ENCODE results near the gene RARRES2.

Gene RARRES2

DNA sequence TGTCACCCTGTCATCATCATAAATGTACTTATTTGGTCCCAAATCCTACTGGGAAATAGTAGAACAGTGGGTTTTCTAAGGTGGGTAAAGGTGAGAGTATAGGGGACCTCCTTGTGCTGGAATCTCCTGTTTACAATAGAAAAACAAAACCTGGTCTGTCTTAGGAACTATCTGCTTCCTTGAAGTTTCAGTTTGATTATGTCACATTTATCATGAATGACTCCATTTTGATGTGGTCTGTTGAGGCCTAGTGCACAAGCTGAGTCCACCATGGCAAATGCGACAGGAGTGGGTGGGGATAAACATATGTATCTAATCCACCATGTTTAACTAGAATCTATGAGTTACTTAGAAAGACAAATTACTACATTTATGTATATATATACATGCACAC is 14.2 kb upstream of the RARRES2 start:
- Histone ChIP-seq H3K4me3 (ENCODE audit: insufficient read depth, low read depth, low read length, poor library complexity, severe bottlenecking) (no peak overlapping the region), H3K27ac (ENCODE audit: insufficient read depth, low read length, poor library complexity, severe bottlenecking) (no peak overlapping the region), H3K36me3 (ENCODE audit: control insufficient read depth, insufficient read depth, low read length) (no peaks in the 10 kb centered on the region)

DNA sequence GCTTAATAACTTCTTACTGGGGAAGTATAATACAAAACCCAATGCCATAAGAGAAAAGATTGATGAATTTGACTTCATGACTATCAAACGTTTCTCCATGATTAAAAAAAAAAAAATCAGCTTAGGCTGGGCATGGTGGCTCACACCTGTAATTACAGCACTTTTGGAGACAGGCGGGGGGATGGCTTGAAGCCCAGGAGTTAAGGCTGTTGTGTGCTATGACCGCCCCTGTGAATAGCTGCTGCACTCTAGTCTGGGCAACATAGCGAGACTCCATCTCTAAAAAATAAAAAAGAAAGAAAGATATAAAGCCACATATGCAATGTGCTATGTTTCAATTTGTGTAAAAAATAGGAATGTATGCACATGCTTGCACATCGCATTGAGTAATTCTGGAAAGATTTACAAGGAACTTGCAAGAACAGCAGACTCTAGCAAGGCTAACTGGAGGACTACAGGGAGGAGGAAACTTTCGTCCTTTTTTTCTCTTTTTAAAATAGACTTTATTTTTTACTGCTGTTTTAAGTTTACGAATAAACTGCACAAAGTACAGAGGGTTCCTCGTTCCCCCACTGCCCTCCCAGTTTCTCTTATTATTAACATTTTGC is 10.3 kb upstream of the RARRES2 start:
- H3K27ac ChIP-seq (ENCODE audit: insufficient read depth, low read length, poor library complexity, severe bottlenecking) = no peak overlapping the region

More for the DNA sequence above, 14.2 kb upstream of the RARRES2 start:
- H3K27me3 ChIP-seq (replicated peaks; ENCODE audit: control insufficient read depth, insufficient read depth, low read length, poor library complexity, severe bottlenecking) = no peaks in the 10 kb centered on the region
- H3K4me1 ChIP-seq (ENCODE audit: control insufficient read depth, insufficient read depth, low read length, poor library complexity, severe bottlenecking) = peaks cover 16% of the 10 kb centered on the region
- no peak for DNase-seq
- no peaks in the 10 kb centered on the region for H3K9me3 ChIP-seq (ENCODE audit: control insufficient read depth, low read length)

DNA sequence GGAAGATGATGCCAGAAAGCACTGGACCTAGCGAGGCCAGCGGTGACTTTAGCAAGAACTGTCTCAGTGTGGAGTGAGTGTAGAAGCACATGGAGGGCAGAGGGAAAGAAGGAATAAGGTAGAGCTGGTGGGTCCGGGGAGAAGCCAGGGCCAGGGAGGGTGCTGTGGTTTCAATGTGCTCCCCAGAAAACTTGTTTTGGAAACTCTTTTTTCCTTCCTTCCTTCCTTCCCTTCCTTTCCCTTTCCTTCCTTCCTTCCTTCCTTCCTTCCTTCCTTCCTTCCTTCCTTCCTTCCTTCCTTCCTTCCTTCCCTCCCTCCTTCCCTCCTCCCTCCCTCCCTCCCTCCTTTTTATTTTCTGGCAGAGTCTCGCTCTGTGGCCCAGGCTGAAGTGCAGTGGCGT is 5.5 kb upstream of the RARRES2 start:
- Histone ChIP-seq H3K9me3 (ENCODE audit: control insufficient read depth, low read length) (no peaks in the 10 kb centered on the region), H3K27ac (ENCODE audit: insufficient read depth, low read length, poor library complexity, severe bottlenecking) (no peak overlapping the region), H3K4me1 (ENCODE audit: control insufficient read depth, insufficient read depth, low read length, poor library complexity, severe bottlenecking) (no peaks in the 10 kb centered on the region), H3K36me3 (ENCODE audit: control insufficient read depth, insufficient read depth, low read length) (no peaks in the 10 kb centered on the region), H3K4me3 (ENCODE audit: insufficient read depth, low read depth, low read length, poor library complexity, severe bottlenecking) (no peak overlapping the region), H3K27me3 (replicated peaks; ENCODE audit: control insufficient read depth, insufficient read depth, low read length, poor library complexity, severe bottlenecking) (no peaks in the 10 kb centered on the region)
- no peak for DNase-seq

More for the DNA sequence above, 10.3 kb upstream of the RARRES2 start:
- Histone ChIP-seq H3K36me3 (ENCODE audit: control insufficient read depth, insufficient read depth, low read length) (no peaks in the 10 kb centered on the region), H3K4me1 (ENCODE audit: control insufficient read depth, insufficient read depth, low read length, poor library complexity, severe bottlenecking) (peaks cover 5% of the 10 kb centered on the region), H3K9me3 (ENCODE audit: control insufficient read depth, low read length) (no peaks in the 10 kb centered on the region), H3K27me3 (replicated peaks; ENCODE audit: control insufficient read depth, insufficient read depth, low read length, poor library complexity, severe bottlenecking) (no peaks in the 10 kb centered on the region), H3K4me3 (ENCODE audit: insufficient read depth, low read depth, low read length, poor library complexity, severe bottlenecking) (no peak overlapping the region)
- no peak for DNase-seq

DNA sequence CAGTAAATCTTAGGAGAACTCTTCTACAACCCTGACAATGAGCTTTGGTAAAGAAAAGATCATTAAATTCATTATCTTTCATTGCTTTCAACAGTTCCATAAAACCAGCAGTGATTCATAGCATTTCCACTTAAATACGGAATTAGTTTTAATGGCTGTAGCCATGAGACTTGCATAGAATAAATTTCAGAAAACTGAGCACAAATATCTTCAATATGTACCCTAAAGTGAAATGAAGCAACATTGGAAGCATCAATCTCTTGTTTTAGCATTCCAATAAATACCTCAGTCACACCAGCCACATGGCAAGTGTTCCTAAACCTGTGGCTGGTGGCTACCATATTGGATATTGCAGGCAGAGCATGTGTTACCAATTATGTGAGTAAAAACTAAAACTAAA is 3.6 kb upstream of the RARRES2 start:
- H3K4me3 ChIP-seq (ENCODE audit: insufficient read depth, low read depth, low read length, poor library complexity, severe bottlenecking) = no peak overlapping the region
- H3K36me3 ChIP-seq (ENCODE audit: control insufficient read depth, insufficient read depth, low read length) = no peaks in the 10 kb centered on the region
- H3K27me3 ChIP-seq (replicated peaks; ENCODE audit: control insufficient read depth, insufficient read depth, low read length, poor library complexity, severe bottlenecking) = peaks cover 10% of the 10 kb centered on the region
- no peaks in the 10 kb centered on the region for H3K4me1 ChIP-seq (ENCODE audit: control insufficient read depth, insufficient read depth, low read length, poor library complexity, severe bottlenecking)
- DNase-seq = no peak
- H3K27ac ChIP-seq (ENCODE audit: insufficient read depth, low read length, poor library complexity, severe bottlenecking) = no peak overlapping the region
- H3K9me3 ChIP-seq (ENCODE audit: control insufficient read depth, low read length) = no peaks in the 10 kb centered on the region

DNA sequence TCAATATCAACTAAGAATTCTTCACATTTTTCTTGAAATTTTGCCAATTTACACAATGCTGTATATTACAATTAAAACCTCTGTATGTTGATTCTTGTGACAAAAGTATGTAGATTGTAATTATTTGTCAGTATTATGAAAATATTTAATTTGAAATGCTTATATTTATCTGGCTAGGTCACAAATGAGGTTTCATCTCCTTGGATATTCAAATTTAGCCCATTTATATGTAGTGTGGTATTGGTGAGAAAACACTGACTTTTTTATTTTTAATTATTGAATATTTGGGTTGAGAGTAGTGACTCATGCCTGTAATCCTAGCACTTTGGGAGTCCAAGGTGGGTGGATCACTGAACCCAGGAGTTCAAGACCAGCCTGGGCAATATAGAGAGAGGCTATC is 2.9 kb upstream of the RARRES2 start:
- DNase-seq = no peak
- H3K27me3 ChIP-seq (replicated peaks; ENCODE audit: control insufficient read depth, insufficient read depth, low read length, poor library complexity, severe bottlenecking) = peaks cover 10% of the 10 kb centered on the region
- H3K4me3 ChIP-seq (ENCODE audit: insufficient read depth, low read depth, low read length, poor library complexity, severe bottlenecking) = no peak overlapping the region
- H3K9me3 ChIP-seq (ENCODE audit: control insufficient read depth, low read length) = no peaks in the 10 kb centered on the region
- no peaks in the 10 kb centered on the region for H3K4me1 ChIP-seq (ENCODE audit: control insufficient read depth, insufficient read depth, low read length, poor library complexity, severe bottlenecking)
- H3K36me3 ChIP-seq (ENCODE audit: control insufficient read depth, insufficient read depth, low read length) = no peaks in the 10 kb centered on the region
- H3K27ac ChIP-seq (ENCODE audit: insufficient read depth, low read length, poor library complexity, severe bottlenecking) = no peak overlapping the region

DNA sequence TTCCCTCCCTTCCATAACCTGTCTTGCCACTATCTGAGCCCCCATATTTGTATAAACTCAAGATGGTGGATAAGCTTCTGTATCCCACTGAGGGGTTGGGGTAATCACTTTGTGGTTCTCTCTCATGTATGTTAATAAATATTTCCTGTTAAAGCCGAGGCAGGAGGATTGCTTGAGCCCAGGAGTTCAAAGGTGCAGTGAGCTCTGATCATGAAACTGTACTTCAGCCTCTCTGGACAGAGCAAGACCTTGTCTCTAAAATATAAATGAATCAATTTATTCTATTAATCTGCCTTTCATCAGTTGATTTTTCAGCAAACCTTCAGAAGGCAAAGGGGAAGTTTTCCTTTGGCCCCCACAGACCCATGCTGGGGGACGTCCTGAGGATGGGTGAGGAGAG is 1.8 kb upstream of the RARRES2 start:
- peaks cover 10% of the 10 kb centered on the region for H3K27me3 ChIP-seq (replicated peaks; ENCODE audit: control insufficient read depth, insufficient read depth, low read length, poor library complexity, severe bottlenecking)
- H3K4me1 ChIP-seq (ENCODE audit: control insufficient read depth, insufficient read depth, low read length, poor library complexity, severe bottlenecking) = no peaks in the 10 kb centered on the region

DNA sequence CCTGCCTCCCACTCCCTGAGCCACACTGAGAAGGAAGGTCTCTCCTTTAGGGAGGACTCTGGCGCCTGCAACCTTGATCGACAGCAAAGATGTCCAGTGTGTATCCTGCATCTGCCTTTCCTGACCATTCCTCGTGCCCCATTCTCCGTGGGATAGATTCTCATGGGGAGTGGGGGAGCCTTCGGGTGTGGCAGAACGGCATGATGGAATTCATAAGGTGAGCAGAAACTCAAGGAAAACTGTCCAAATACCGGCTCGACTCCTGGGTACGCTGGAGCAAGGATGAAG is 636 bp upstream of the RARRES2 start:
- Histone ChIP-seq H3K4me1 (ENCODE audit: control insufficient read depth, insufficient read depth, low read length, poor library complexity, severe bottlenecking) (no peaks in the 10 kb centered on the region), H3K36me3 (ENCODE audit: control insufficient read depth, insufficient read depth, low read length) (peaks cover 3% of the 10 kb centered on the region), H3K4me3 (ENCODE audit: insufficient read depth, low read depth, low read length, poor library complexity, severe bottlenecking) (no peak overlapping the region), H3K27me3 (replicated peaks; ENCODE audit: control insufficient read depth, insufficient read depth, low read length, poor library complexity, severe bottlenecking) (peaks cover 10% of the 10 kb centered on the region), H3K27ac (ENCODE audit: insufficient read depth, low read length, poor library complexity, severe bottlenecking) (no peak overlapping the region), H3K9me3 (ENCODE audit: control insufficient read depth, low read length) (no peaks in the 10 kb centered on the region)
- no peak for DNase-seq

More for the DNA sequence above, 1.8 kb upstream of the RARRES2 start:
- Histone ChIP-seq H3K9me3 (ENCODE audit: control insufficient read depth, low read length) (no peaks in the 10 kb centered on the region), H3K27ac (ENCODE audit: insufficient read depth, low read length, poor library complexity, severe bottlenecking) (no peak overlapping the region), H3K4me3 (ENCODE audit: insufficient read depth, low read depth, low read length, poor library complexity, severe bottlenecking) (no peak overlapping the region), H3K36me3 (ENCODE audit: control insufficient read depth, insufficient read depth, low read length) (peaks cover 3% of the 10 kb centered on the region)
- no peak for DNase-seq

DNA sequence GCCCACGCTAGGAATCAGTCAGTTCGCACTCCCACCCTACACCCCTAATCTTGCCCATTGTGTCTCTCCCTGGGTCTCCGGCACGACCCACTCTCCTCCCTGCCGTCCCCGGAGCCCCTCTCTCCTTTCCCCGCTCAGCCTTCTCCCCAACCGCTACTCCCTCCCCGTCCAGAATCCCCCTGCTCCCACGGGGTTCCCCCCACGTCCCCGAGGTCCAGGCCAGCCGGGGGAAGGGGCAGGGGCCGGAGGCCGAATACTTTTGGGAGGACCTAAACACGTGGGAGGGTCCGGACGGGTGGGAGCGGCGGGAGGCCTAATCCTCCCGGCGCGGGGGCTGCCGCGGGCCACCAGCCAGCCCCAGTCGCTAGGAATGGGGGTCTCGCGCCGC is 560 bp downstream of the RARRES2 start:
- H3K4me3 ChIP-seq (ENCODE audit: insufficient read depth, low read depth, low read length, poor library complexity, severe bottlenecking) = no peak overlapping the region
- no peak overlapping the region for H3K27ac ChIP-seq (ENCODE audit: insufficient read depth, low read length, poor library complexity, severe bottlenecking)
- H3K9me3 ChIP-seq (ENCODE audit: control insufficient read depth, low read length) = no peaks in the 10 kb centered on the region
- no peaks in the 10 kb centered on the region for H3K4me1 ChIP-seq (ENCODE audit: control insufficient read depth, insufficient read depth, low read length, poor library complexity, severe bottlenecking)
- DNase-seq = no peak
- peaks cover 10% of the 10 kb centered on the region for H3K27me3 ChIP-seq (replicated peaks; ENCODE audit: control insufficient read depth, insufficient read depth, low read length, poor library complexity, severe bottlenecking)
- H3K36me3 ChIP-seq (ENCODE audit: control insufficient read depth, insufficient read depth, low read length) = peaks cover 3% of the 10 kb centered on the region

DNA sequence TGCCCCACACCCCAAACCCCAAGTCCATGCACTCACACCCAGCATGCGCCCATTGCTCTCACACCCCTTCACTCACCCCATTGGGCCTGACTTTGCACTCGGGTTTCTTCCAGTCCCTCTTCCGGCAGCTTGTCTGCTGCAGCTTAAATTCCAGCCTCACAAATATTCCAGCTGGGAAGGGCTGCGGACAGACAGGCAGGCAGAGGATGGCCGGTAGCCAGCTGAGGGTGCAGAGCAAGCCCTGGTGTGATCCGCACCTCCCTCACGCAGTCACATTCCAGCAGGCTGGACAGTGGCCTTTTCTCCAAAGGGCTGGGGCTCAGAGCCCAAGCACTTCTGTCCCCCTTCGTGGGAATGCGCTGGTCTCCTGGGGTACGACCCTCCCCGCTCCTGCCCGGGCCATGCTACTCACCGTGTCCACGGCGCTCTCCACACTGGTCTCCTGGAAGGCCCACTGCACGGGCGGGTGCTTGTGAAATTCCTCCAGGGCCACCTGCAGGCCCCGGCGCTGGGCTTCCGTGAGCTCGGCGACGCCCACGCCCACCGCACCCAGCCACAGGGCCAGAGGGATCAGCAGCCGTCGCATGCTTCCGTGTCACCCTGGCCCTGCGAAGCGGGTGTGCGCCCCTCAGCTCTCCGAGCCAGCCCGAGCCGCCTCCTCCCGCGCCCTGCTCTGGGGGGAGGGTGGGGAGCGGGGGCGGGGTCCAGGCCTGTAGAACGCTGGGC is 1.2 kb downstream of the RARRES2 start:
- peaks cover 3% of the 10 kb centered on the region for H3K36me3 ChIP-seq (ENCODE audit: control insufficient read depth, insufficient read depth, low read length)
- no peak overlapping the region for H3K4me3 ChIP-seq (ENCODE audit: insufficient read depth, low read depth, low read length, poor library complexity, severe bottlenecking)
- no peak overlapping the region for H3K27ac ChIP-seq (ENCODE audit: insufficient read depth, low read length, poor library complexity, severe bottlenecking)
- H3K4me1 ChIP-seq (ENCODE audit: control insufficient read depth, insufficient read depth, low read length, poor library complexity, severe bottlenecking) = no peaks in the 10 kb centered on the region
- H3K27me3 ChIP-seq (replicated peaks; ENCODE audit: control insufficient read depth, insufficient read depth, low read length, poor library complexity, severe bottlenecking) = peaks cover 10% of the 10 kb centered on the region
- no peaks in the 10 kb centered on the region for H3K9me3 ChIP-seq (ENCODE audit: control insufficient read depth, low read length)
- DNase-seq = no peak

DNA sequence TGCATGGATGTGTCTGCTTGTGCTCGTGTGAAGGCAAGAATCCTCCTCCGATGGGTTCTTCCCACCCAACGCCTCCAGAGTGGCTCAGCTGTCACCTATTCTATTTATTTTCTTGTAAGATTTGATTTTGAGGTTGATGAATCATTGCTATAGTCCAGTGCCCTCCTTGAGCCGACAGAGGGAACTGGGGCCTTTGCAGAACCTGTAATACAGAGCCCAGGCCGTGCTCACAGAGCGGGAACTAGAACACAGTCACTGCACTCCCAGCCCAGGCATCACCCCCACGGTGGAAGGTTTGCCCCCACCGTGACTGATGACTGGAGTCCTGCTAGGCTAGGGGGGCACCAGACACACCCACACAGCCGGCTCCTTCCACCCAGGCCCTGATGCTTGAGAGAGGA is 2.0 kb downstream of the RARRES2 start:
- Histone ChIP-seq H3K4me3 (ENCODE audit: insufficient read depth, low read depth, low read length, poor library complexity, severe bottlenecking) (no peak overlapping the region), H3K27ac (ENCODE audit: insufficient read depth, low read length, poor library complexity, severe bottlenecking) (no peak overlapping the region), H3K27me3 (replicated peaks; ENCODE audit: control insufficient read depth, insufficient read depth, low read length, poor library complexity, severe bottlenecking) (peaks cover 10% of the 10 kb centered on the region), H3K9me3 (ENCODE audit: control insufficient read depth, low read length) (no peaks in the 10 kb centered on the region), H3K36me3 (ENCODE audit: control insufficient read depth, insufficient read depth, low read length) (peaks cover 3% of the 10 kb centered on the region), H3K4me1 (ENCODE audit: control insufficient read depth, insufficient read depth, low read length, poor library complexity, severe bottlenecking) (no peaks in the 10 kb centered on the region)
- DNase-seq = no peak

Measured in effector memory CD4-positive, alpha-beta T cell (primary cell).